Measurements from ENCODE around the gene HRH4. TPM values are rescaled to one million over a fixed set of nuclear protein-coding genes. Genes with fewer than 3 reads are reported as not detected.
A peak's percentile ranks its signal among the peaks of the same experiment; 100 is the strongest.

Gene HRH4
- total and polyA plus RNA-seq, 2 of the 13 experiments (the other 11 are each of a cell fraction or from before 2014, with no cell fraction given): not detected

DNA sequence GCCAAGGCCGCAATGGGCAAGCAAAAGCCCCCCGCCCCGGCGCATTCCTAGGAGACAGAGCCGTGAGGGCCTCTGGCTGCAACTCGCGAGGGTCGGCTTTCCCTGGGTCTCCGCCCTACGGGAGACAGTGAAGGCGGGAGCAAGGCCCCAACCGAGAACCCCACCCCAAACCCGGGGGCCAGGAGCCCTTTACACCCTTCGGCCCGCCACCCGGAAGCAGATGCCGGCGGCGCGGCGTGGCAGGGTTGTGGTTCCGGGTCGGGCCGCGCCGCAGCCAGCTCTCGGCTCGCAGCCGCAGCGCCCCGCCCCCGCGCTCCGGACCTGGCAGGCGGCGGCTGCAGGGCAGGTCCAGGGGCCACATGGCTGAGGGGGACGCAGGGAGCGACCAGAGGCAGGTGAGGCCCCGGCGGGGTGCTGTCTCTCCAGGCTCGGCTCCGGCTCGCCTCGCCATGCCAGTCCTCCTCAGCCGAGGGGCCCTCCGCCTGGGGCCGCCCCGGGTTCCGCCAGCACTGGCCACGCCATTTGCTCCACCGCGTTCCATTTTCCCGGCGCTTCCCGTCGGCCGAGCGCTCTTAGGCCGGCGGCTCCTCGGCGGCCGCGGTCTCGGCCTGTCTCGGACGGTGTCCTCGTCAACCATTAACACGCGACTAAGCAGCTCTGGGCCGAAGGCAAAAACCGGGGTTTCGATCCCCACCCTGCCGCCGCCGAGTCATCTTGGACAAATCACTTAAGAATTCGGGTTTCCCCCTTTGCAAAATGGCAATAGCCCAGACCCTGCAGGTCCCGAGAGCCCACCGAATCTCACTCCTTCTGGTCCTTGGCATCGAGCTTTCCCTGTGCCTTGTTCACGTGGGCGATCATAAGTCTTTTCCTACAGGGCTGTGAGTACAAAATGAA, 33.8 kb upstream of the HRH4 start, which contains the start of gene IMPACT (continued):
- TF ChIP-seq ZFYVE20 (CRISPR knock-in tag; IDR thresholded peaks at IDR 0.05; ENCODE audit: borderline replicate concordance, low read depth): no peak
- TF ChIP-seq, protein P1, sequence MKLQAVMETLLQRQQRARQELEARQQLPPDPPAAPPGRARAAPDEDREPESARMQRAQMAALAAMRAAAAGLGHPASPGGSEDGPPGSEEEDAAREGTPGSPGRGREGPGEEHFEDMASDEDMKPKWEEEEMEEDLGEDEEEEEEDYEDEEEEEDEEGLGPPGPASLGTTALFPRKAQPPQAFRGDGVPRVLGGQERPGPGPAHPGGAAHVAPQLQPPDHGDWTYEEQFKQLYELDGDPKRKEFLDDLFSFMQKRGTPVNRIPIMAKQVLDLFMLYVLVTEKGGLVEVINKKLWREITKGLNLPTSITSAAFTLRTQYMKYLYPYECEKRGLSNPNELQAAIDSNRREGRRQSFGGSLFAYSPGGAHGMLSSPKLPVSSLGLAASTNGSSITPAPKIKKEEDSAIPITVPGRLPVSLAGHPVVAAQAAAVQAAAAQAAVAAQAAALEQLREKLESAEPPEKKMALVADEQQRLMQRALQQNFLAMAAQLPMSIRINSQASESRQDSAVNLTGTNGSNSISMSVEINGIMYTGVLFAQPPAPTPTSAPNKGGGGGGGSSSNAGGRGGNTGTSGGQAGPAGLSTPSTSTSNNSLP (IDR thresholded peaks at IDR 0.05; ENCODE audit: low read depth, low read length): no peak
- no peak for TF ChIP-seq TEAD2 (CRISPR knock-in tag; IDR thresholded peaks at IDR 0.05)
- TF ChIP-seq, protein P2, sequence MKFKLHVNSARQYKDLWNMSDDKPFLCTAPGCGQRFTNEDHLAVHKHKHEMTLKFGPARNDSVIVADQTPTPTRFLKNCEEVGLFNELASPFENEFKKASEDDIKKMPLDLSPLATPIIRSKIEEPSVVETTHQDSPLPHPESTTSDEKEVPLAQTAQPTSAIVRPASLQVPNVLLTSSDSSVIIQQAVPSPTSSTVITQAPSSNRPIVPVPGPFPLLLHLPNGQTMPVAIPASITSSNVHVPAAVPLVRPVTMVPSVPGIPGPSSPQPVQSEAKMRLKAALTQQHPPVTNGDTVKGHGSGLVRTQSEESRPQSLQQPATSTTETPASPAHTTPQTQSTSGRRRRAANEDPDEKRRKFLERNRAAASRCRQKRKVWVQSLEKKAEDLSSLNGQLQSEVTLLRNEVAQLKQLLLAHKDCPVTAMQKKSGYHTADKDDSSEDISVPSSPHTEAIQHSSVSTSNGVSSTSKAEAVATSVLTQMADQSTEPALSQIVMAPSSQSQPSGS (CRISPR knock-in tag; IDR thresholded peaks at IDR 0.05): no peak
- TF ChIP-seq, protein P3, sequence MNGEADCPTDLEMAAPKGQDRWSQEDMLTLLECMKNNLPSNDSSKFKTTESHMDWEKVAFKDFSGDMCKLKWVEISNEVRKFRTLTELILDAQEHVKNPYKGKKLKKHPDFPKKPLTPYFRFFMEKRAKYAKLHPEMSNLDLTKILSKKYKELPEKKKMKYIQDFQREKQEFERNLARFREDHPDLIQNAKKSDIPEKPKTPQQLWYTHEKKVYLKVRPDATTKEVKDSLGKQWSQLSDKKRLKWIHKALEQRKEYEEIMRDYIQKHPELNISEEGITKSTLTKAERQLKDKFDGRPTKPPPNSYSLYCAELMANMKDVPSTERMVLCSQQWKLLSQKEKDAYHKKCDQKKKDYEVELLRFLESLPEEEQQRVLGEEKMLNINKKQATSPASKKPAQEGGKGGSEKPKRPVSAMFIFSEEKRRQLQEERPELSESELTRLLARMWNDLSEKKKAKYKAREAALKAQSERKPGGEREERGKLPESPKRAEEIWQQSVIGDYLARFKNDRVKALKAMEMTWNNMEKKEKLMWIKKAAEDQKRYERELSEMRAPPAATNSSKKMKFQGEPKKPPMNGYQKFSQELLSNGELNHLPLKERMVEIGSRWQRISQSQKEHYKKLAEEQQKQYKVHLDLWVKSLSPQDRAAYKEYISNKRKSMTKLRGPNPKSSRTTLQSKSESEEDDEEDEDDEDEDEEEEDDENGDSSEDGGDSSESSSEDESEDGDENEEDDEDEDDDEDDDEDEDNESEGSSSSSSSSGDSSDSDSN (CRISPR knock-in tag; IDR thresholded peaks at IDR 0.05): peak; percentile 71; the same call in 1 of the 2 replicates
- no peak; the same call in 1 of the 2 replicates for TF ChIP-seq HOXD1 (CRISPR knock-in tag; IDR thresholded peaks at IDR 0.05)
- no peak for TF ChIP-seq RFX1 (IDR thresholded peaks at IDR 0.05)
- TF ChIP-seq NR1H2 (CRISPR knock-in tag; IDR thresholded peaks at IDR 0.05; ENCODE audit: borderline replicate concordance, low read depth): no peak
- no peak for TF ChIP-seq SMAD9 (CRISPR knock-in tag; IDR thresholded peaks at IDR 0.05)
- TF ChIP-seq KLF12 (CRISPR knock-in tag; IDR thresholded peaks at IDR 0.05; ENCODE audit: borderline replicate concordance): peak; percentile 26; the same call in 1 of the 2 replicates
- TF ChIP-seq JUND (CRISPR knock-in tag; IDR thresholded peaks at IDR 0.05): no peak
- peak; percentile 80 for TF ChIP-seq ZNF709 (CRISPR knock-in tag; IDR thresholded peaks at IDR 0.05)
- no peak for TF ChIP-seq ADNP (CRISPR knock-in tag; IDR thresholded peaks at IDR 0.05)
- TF ChIP-seq, protein P4, sequence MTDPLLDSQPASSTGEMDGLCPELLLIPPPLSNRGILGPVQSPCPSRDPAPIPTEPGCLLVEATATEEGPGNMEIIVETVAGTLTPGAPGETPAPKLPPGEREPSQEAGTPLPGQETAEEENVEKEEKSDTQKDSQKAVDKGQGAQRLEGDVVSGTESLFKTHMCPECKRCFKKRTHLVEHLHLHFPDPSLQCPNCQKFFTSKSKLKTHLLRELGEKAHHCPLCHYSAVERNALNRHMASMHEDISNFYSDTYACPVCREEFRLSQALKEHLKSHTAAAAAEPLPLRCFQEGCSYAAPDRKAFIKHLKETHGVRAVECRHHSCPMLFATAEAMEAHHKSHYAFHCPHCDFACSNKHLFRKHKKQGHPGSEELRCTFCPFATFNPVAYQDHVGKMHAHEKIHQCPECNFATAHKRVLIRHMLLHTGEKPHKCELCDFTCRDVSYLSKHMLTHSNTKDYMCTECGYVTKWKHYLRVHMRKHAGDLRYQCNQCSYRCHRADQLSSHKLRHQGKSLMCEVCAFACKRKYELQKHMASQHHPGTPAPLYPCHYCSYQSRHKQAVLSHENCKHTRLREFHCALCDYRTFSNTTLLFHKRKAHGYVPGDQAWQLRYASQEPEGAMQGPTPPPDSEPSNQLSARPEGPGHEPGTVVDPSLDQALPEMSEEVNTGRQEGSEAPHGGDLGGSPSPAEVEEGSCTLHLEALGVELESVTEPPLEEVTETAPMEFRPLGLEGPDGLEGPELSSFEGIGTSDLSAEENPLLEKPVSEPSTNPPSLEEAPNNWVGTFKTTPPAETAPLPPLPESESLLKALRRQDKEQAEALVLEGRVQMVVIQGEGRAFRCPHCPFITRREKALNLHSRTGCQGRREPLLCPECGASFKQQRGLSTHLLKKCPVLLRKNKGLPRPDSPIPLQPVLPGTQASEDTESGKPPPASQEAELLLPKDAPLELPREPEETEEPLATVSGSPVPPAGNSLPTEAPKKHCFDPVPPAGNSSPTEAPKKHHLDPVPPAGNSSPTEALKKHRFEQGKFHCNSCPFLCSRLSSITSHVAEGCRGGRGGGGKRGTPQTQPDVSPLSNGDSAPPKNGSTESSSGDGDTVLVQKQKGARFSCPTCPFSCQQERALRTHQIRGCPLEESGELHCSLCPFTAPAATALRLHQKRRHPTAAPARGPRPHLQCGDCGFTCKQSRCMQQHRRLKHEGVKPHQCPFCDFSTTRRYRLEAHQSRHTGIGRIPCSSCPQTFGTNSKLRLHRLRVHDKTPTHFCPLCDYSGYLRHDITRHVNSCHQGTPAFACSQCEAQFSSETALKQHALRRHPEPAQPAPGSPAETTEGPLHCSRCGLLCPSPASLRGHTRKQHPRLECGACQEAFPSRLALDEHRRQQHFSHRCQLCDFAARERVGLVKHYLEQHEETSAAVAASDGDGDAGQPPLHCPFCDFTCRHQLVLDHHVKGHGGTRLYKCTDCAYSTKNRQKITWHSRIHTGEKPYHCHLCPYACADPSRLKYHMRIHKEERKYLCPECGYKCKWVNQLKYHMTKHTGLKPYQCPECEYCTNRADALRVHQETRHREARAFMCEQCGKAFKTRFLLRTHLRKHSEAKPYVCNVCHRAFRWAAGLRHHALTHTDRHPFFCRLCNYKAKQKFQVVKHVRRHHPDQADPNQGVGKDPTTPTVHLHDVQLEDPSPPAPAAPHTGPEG (CRISPR knock-in tag; IDR thresholded peaks at IDR 0.05): no peak
- TF ChIP-seq, protein P5, sequence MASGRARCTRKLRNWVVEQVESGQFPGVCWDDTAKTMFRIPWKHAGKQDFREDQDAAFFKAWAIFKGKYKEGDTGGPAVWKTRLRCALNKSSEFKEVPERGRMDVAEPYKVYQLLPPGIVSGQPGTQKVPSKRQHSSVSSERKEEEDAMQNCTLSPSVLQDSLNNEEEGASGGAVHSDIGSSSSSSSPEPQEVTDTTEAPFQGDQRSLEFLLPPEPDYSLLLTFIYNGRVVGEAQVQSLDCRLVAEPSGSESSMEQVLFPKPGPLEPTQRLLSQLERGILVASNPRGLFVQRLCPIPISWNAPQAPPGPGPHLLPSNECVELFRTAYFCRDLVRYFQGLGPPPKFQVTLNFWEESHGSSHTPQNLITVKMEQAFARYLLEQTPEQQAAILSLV (CRISPR knock-in tag; IDR thresholded peaks at IDR 0.05; ENCODE audit: borderline replicate concordance): no peak; the same call in 1 of the 2 replicates
